Measurements from ENCODE around the gene SYNE2. TPM values are rescaled to one million over a fixed set of nuclear protein-coding genes. Genes with fewer than 3 reads are reported as not detected.

The SYNE2 gene
- total RNA-seq, 1 experiment from 2014 or later: 37.5 TPM

GRCh38 chr14:64174922-64175782 lies 322.3 kb downstream of the SYNE2 start:
- in situ Hi-C loops (cut with HindIII; ENCODE audit: low pct_unique_long_range_greater_than_20kb, low sequenced_read_pairs) (no loop called here), intact Hi-C loops (cut with micrococcal nuclease; ENCODE audit: unreplicated experiment) (no loop called here)
- Histone ChIP-seq H3K27ac (ENCODE audit: low read length) (no peak overlapping the region), H3K27me3 (ENCODE audit: control insufficient read depth, insufficient read depth, low read length) (no peaks in the 10 kb centered on the region), H3K4me1 (ENCODE audit: control insufficient read depth, insufficient read depth, low read length) (no peaks in the 10 kb centered on the region), H3K9me3 (ENCODE audit: control insufficient read depth, insufficient read depth, low read depth, low read length) (no peaks in the 10 kb centered on the region), H3K4me3 (ENCODE audit: low read depth in 2 of 2, low read length in 2 of 2) (no peak overlapping the region), H3K36me3 (ENCODE audit: control insufficient read depth, insufficient read depth, low read length) (no peaks in the 10 kb centered on the region)
- ChIA-PET CTCF (no interaction called here), POLR2A (no interaction called here)
- ATAC-seq: no peak
- DNase-seq (ENCODE audit: low read depth, low spot score): no peak
- TF ChIP-seq REST (IDR thresholded peaks at IDR 0.05; ENCODE audit: insufficient read depth in 1 of 2, low read depth in 2 of 2, low read length in 1 of 2) (no peak), CTCF (IDR thresholded peaks at IDR 0.05) (no peak), TCF7L2 (IDR thresholded peaks at IDR 0.05; ENCODE audit: low read depth, low read length) (no peak), SIN3A (IDR thresholded peaks at IDR 0.05; ENCODE audit: borderline replicate concordance, insufficient read depth, low read depth, low read length) (no peak), POLR2AphosphoS5 (IDR thresholded peaks at IDR 0.05; ENCODE audit: low read depth, low read length) (no peak)
- no TSS peak for BruUV-seq (replicated peaks)

GRCh38 chr14:64176330-64176729 lies 323.5 kb downstream of the SYNE2 start:
- intact Hi-C loops (cut with micrococcal nuclease; ENCODE audit: unreplicated experiment) (no loop called here), in situ Hi-C loops (cut with HindIII; ENCODE audit: low pct_unique_long_range_greater_than_20kb, low sequenced_read_pairs) (no loop called here)
- no peaks in the 10 kb centered on the region for H3K4me1 ChIP-seq (ENCODE audit: control insufficient read depth, insufficient read depth, low read length)
- ChIA-PET POLR2A (no interaction called here), CTCF (no interaction called here)
- DNase-seq (ENCODE audit: low read depth, low spot score) (no peak), ATAC-seq (no peak)
- no peak overlapping the region for H3K27ac ChIP-seq (ENCODE audit: low read length)
- H3K36me3 ChIP-seq (ENCODE audit: control insufficient read depth, insufficient read depth, low read length): no peaks in the 10 kb centered on the region
- H3K9me3 ChIP-seq (ENCODE audit: control insufficient read depth, insufficient read depth, low read depth, low read length): no peaks in the 10 kb centered on the region
- no peaks in the 10 kb centered on the region for H3K27me3 ChIP-seq (ENCODE audit: control insufficient read depth, insufficient read depth, low read length)
- H3K4me3 ChIP-seq (ENCODE audit: low read depth in 2 of 2, low read length in 2 of 2): no peak overlapping the region
- no peak for TF ChIP-seq CTCF (IDR thresholded peaks at IDR 0.05)
- no peak for TF ChIP-seq REST (IDR thresholded peaks at IDR 0.05; ENCODE audit: insufficient read depth in 1 of 2, low read depth in 2 of 2, low read length in 1 of 2)
- no peak for TF ChIP-seq SIN3A (IDR thresholded peaks at IDR 0.05; ENCODE audit: borderline replicate concordance, insufficient read depth, low read depth, low read length)
- TF ChIP-seq TCF7L2 (IDR thresholded peaks at IDR 0.05; ENCODE audit: low read depth, low read length): no peak
- TF ChIP-seq POLR2AphosphoS5 (IDR thresholded peaks at IDR 0.05; ENCODE audit: low read depth, low read length): no peak
- no TSS peak for BruUV-seq (replicated peaks)

All from Panc1 (cell line).